PC-9 (cell line): ENCODE data around the gene DTNBP1. TPM values are rescaled to one million over a fixed set of nuclear protein-coding genes. Genes with fewer than 3 reads are reported as not detected.

Experiments
- BruUV-seq: library from RNA; stranded (reverse); fragments of 400-500 nt; replicated peaks from 2 replicates; lab custom pipeline; 2021; lab: Mats Ljungman, UMichigan
- CTCF ChIA-PET: fragments of 300-600 bp; sonication (Branson Sonifier 250); formaldehyde crosslinking; loops from one replicate; lab custom pipeline; 2022; ENCODE audit warnings: antibody characterized with exemption; lab: Charles Lee
- POLR2A ChIA-PET: fragments of 300-600 bp; sonication (Branson Sonifier 250); formaldehyde crosslinking; loops from one replicate; lab custom pipeline; 2022; ENCODE audit warnings: antibody characterized with exemption; ENCODE audit not compliant: unreplicated experiment; lab: Charles Lee
- DNase-seq, 2 experiments: peaks; one replicate each; pipeline versions ENCODE4 v3.0.0 to v3.0.0-alpha.2; 2015 to 2022; ENCODE audit warnings: mixed read lengths in 1 of 2
- H2AFZ ChIP-seq: fragments of 200-600 bp; sonication (generic); 2 replicates; pipeline ENCODE4 v1.8.1; 2017; ENCODE audit warnings: antibody characterized with exemption
- H3F3A ChIP-seq: fragments of 200-600 bp; sonication (generic); 2 replicates; pipeline ENCODE4 v1.8.1; 2017; ENCODE audit warnings: antibody characterized with exemption, mild to moderate bottlenecking, low read depth; ENCODE audit not compliant: insufficient read depth
- H3K27ac ChIP-seq: fragments of 200-600 bp; sonication (generic); 2 replicates; pipeline ENCODE4 v1.6.1; 2016; ENCODE audit warnings: mixed run types
- H3K27me3 ChIP-seq: fragments of 200-600 bp; sonication (generic); 2 replicates; pipeline ENCODE4 v1.6.1; 2016; ENCODE audit warnings: low read depth, mixed run types; ENCODE audit not compliant: insufficient read depth
- H3K36me3 ChIP-seq: fragments of 200-600 bp; sonication (generic); 2 replicates; pipeline ENCODE4 v1.6.1; 2016; ENCODE audit warnings: low read depth, mixed run types
- H3K4me1 ChIP-seq: fragments of 200-600 bp; sonication (generic); replicated peaks from 2 replicates; pipeline ENCODE4 v1.6.1; 2016; ENCODE audit warnings: mixed run types; ENCODE audit not compliant: insufficient read depth
- H3K4me2 ChIP-seq: fragments of 200-600 bp; sonication (generic); 2 replicates; pipeline ENCODE4 v1.6.1; 2017; ENCODE audit warnings: mixed run types
- H3K4me3 ChIP-seq: fragments of 200-600 bp; sonication (generic); 2 replicates; pipeline ENCODE4 v1.6.1; 2016; ENCODE audit warnings: mixed run types
- H3K79me2 ChIP-seq: fragments of 200-600 bp; sonication (generic); 2 replicates; pipeline ENCODE4 v1.6.1; 2017; ENCODE audit warnings: low read depth, mixed run types
- H3K9me2 ChIP-seq: fragments of 200-600 bp; sonication (generic); 2 replicates; pipeline ENCODE4 v1.8.1; 2017; ENCODE audit warnings: mild to moderate bottlenecking; ENCODE audit not compliant: insufficient read depth
- H3K9me3 ChIP-seq: fragments of 200-600 bp; sonication (generic); 2 replicates; pipeline ENCODE4 v1.8.1; 2016; ENCODE audit warnings: low read depth; ENCODE audit not compliant: insufficient read depth
- H4K20me1 ChIP-seq: fragments of 200-600 bp; sonication (generic); 2 replicates; pipeline ENCODE4 v1.8.1; 2017; ENCODE audit not compliant: insufficient read depth
- CTCF ChIP-seq: fragments of 200-600 bp; sonication (generic); conservative IDR thresholded peaks from 2 replicates; pipeline ENCODE4 v1.6.1; 2017; ENCODE audit warnings: mixed run types, antibody characterized with exemption, mild to moderate bottlenecking, moderate library complexity
- EZH2 ChIP-seq: fragments of 200-600 bp; sonication (generic); IDR thresholded peaks from 2 replicates; pipeline ENCODE4 v1.8.0; 2017; ENCODE audit warnings: antibody characterized with exemption, low read depth
- intact Hi-C: fragments of 100-400 bp; cut with micrococcal nuclease; formaldehyde crosslinking; loops from one replicate; pipeline ENCODE4 v1.10.0; 2022; ENCODE audit not compliant: unreplicated experiment
- total RNA-seq: library from RNA; stranded (reverse); gene quantifications from 2 replicates; pipeline ENCODE4 v1.2.3, GENCODE V29; 2021

DTNBP1 gene
- total RNA-seq, 1 experiment from 2014 or later: 9.1 TPM

- Histone ChIP-seq H3K36me3 (no peaks in the 10 kb centered on the region), H3K4me2 (peak overlapping the region; percentile 99), H3F3A (no peaks in the 10 kb centered on the region), H3K79me2 (peaks cover 17% of the 10 kb centered on the region), H3K4me1 (no peaks in the 10 kb centered on the region; the same call in 1 of the 2 replicates), H2AFZ (peak overlapping the region; percentile 92; the same call in 1 of the 2 replicates), H3K4me3 (peak overlapping the region; percentile 64; the same call in 1 of the 2 replicates), H4K20me1 (no peaks in the 10 kb centered on the region; the same call in 1 of the 2 replicates), H3K27me3 (peaks cover 29% of the 10 kb centered on the region), H3K9me2 (no peaks in the 10 kb centered on the region), H3K9me3 (no peaks in the 10 kb centered on the region), H3K27ac (no peak overlapping the region)
- intact Hi-C loops: no loop called here
- ChIA-PET CTCF (no interaction called here), POLR2A (interaction anchor here (0.6 kb wide), 2 partner anchors 40 to 982 kb away, joined by 3 to 4 read pairs; no protein-coding TSS in a partner anchor)
- no TSS peak for BruUV-seq
- no peak for DNase-seq
- TF ChIP-seq CTCF (no peak), EZH2 (no peak)
Observed at GRCh38 chr6:15663130-15663871, 473 bp upstream of the DTNBP1 start.

DNA sequence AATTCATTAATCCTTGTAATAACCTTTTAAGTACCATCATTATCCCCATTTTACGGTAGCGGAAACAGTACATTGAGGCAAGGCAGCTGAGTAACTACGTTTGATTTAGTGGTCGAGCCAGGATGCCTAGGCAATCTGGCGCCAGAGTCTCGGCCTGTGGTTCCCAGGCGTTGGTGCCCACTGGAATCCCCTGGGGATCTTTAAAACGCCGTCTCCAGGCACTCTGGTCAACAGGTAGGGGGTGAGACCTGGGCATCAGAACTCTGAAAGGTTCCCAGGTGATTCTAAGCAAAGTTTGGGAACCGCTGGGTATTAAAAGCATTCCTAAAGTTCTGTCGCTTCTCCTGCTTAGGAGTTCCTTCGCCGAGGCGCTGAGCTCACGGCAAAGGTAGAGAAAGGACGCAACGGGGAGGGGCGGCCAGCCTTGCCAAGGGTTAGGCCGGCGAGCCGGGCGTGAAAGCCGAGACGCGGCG lies 939 bp downstream of the DTNBP1 start:
- Histone ChIP-seq H3F3A (no peaks in the 10 kb centered on the region), H3K9me3 (no peaks in the 10 kb centered on the region), H3K79me2 (peaks cover 17% of the 10 kb centered on the region), H3K4me3 (peak overlapping the region; percentile 64), H3K36me3 (no peaks in the 10 kb centered on the region), H3K9me2 (no peaks in the 10 kb centered on the region), H4K20me1 (no peaks in the 10 kb centered on the region; the same call in 1 of the 2 replicates), H3K4me2 (peak overlapping the region; percentile 99), H3K4me1 (no peaks in the 10 kb centered on the region; the same call in 1 of the 2 replicates), H3K27me3 (peaks cover 19% of the 10 kb centered on the region), H2AFZ (peak overlapping the region; percentile 92), H3K27ac (no peak overlapping the region)
- intact Hi-C loops: no loop called here
- no peak for TF ChIP-seq CTCF
- ChIA-PET CTCF (no interaction called here), POLR2A (no interaction called here)
- no peak for DNase-seq
- no TSS peak for BruUV-seq

DNA sequence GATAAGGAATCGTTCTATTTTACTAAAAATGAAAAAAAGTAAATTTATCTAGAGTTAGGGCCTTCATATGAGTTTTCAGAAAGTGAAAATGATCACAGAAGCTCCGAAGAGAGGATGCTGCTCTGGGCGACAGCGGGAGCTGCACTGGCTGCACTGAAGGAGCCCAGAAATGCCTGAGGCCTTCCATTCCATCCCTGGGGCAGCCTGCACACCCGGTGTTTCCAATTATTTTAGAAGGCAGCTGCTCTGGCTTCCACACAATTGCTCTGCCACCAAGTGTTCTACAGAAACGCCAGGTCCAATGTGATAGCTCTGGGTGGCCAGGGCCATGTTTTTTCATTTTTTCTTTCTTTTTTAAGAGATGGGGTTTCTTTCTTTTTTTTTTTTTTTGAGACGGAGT lies 3.6 kb downstream of the DTNBP1 start:
- BruUV-seq: no TSS peak
- no peaks in the 10 kb centered on the region for H3K9me3 ChIP-seq
- peaks cover 4% of the 10 kb centered on the region; the same call in 1 of the 2 replicates for H3K27me3 ChIP-seq
- H3K36me3 ChIP-seq: no peaks in the 10 kb centered on the region
- H3F3A ChIP-seq: no peaks in the 10 kb centered on the region
- ChIA-PET CTCF (no interaction called here), POLR2A (interaction anchor here (0.6 kb wide), 1 partner anchor 475 kb away, joined by 7 read pairs; no protein-coding TSS in a partner anchor)
- DNase-seq: no peak
- peaks cover 17% of the 10 kb centered on the region for H3K79me2 ChIP-seq
- H3K9me2 ChIP-seq: no peaks in the 10 kb centered on the region
- no peaks in the 10 kb centered on the region; the same call in 1 of the 2 replicates for H3K4me1 ChIP-seq
- TF ChIP-seq CTCF: no peak
- TF ChIP-seq EZH2: no peak
- intact Hi-C loops: no loop called here
- H3K4me2 ChIP-seq: no peak overlapping the region
- no peak overlapping the region for H3K4me3 ChIP-seq
- no peak overlapping the region for H3K27ac ChIP-seq
- H4K20me1 ChIP-seq: no peaks in the 10 kb centered on the region; the same call in 1 of the 2 replicates
- no peak overlapping the region for H2AFZ ChIP-seq
